HCT116 (cell line): ENCODE measurements around the gene GABBR1. TPM values are rescaled to one million over a fixed set of nuclear protein-coding genes. Genes with fewer than 3 reads are reported as not detected.

Experiments
- ATAC-seq: fragments of 200-7000 bp; cut with Tn5 transposase; 2 replicates; pipeline ENCODE4 v1.9.1; 2020; ENCODE audit warnings: mild to moderate bottlenecking, moderate library complexity
- BruUV-seq: library from RNA; stranded (reverse); fragments of 400-500 nt; replicated peaks from 2 replicates; lab custom pipeline; 2021; lab: Mats Ljungman, UMichigan
- CTCF ChIA-PET: fragments of 300-600 bp; sonication (Branson Sonifier 250); formaldehyde crosslinking; loops from one replicate; lab custom pipeline; 2021; ENCODE audit warnings: antibody characterized with exemption; lab: Charles Lee
- POLR2A ChIA-PET: fragments of 300-600, 350-600 bp; sonication (Branson Sonifier 250); formaldehyde crosslinking; loops from one replicate; lab custom pipeline; 2021; ENCODE audit warnings: antibody characterized with exemption; lab: Charles Lee
- RAD21 ChIA-PET, 2 experiments: fragments of 300-600 bp; sonication (Branson Sonifier 250); formaldehyde crosslinking; loops; one replicate each; lab custom pipeline; 2023; ENCODE audit warnings: low total read pairs in 2 of 2; ENCODE audit not compliant: uncharacterized antibody in 2 of 2, unreplicated experiment in 2 of 2, low non-redundant PET in 1 of 2; lab: Charles Lee
- DNase-seq: peaks from one replicate; pipeline ENCODE4 v3.0.0-alpha.2; 2010; ENCODE audit warnings: low read depth, low spot score
- H2AFZ ChIP-seq: fragments of 200-600 bp; shearing (Covaris generic), sonication (generic); 2 replicates; pipeline ENCODE4 v1.6.1; 2017; ENCODE audit warnings: low read depth, mixed run types, mixed read lengths, antibody characterized with exemption, low read length; ENCODE audit not compliant: poor library complexity, severe bottlenecking
- H3K27ac ChIP-seq: 2 replicates; pipeline ENCODE4 v1.5.1; 2012; ENCODE audit warnings: low read depth, low read length
- H3K27me3 ChIP-seq: fragments of 200-600 bp; sonication (generic); 2 replicates; pipeline ENCODE4 v1.6.1; 2016; ENCODE audit warnings: mixed run types, low read length, mixed read lengths; ENCODE audit not compliant: insufficient read depth
- H3K36me3 ChIP-seq, 2 experiments: fragments of 200-500 bp in 1 of 2; fragments of 200-600 bp in 1 of 2; sonication (Bioruptor generic) in 1 of 2; sonication (generic) in 1 of 2; 2 replicates each; pipeline versions ENCODE4 v1.5.1 to v1.6.1; 2014 to 2016; ENCODE audit warnings: low read length in 2 of 2, inconsistent platforms in 1 of 2, mixed read lengths in 1 of 2, mixed run types in 1 of 2; ENCODE audit not compliant: insufficient read depth in 2 of 2, control insufficient read depth in 1 of 2
- H3K4me1 ChIP-seq, 2 experiments: fragments of 200-600 bp in 1 of 2; sonication (generic) in 1 of 2; 2 replicates each; pipeline versions ENCODE4 v1.5.1 to v1.6.1; 2012 to 2017; ENCODE audit warnings: low read length in 2 of 2, inconsistent platforms in 1 of 2, mild to moderate bottlenecking in 1 of 2, mixed read lengths in 1 of 2, mixed run types in 1 of 2, moderate library complexity in 1 of 2; ENCODE audit not compliant: insufficient read depth in 2 of 2, control insufficient read depth in 1 of 2
- H3K4me2 ChIP-seq: fragments of 200-600 bp; sonication (generic); 2 replicates; pipeline ENCODE4 v1.6.1; 2017; ENCODE audit warnings: mixed run types, low read length, mixed read lengths
- H3K4me3 ChIP-seq, 2 experiments: fragments of 200-600 bp in 1 of 2; sonication (generic) in 1 of 2; replicated peaks in 1 of 2; 2 replicates each; pipeline ENCODE4 v1.5.1; 2011 to 2016; ENCODE audit warnings: low read length in 2 of 2, control low read depth in 1 of 2, low read depth in 1 of 2, mild to moderate bottlenecking in 1 of 2, mixed read lengths in 1 of 2, mixed run types in 1 of 2
- H3K79me2 ChIP-seq: fragments of 200-600 bp; sonication (generic); 2 replicates; pipeline ENCODE4 v1.6.1; 2017; ENCODE audit warnings: mild to moderate bottlenecking, mixed run types, low read length, moderate library complexity, mixed read lengths; ENCODE audit not compliant: insufficient read depth
- H3K9ac ChIP-seq: fragments of 200-600 bp; sonication (generic); 2 replicates; pipeline ENCODE4 v1.6.1; 2016; ENCODE audit warnings: low read length, mixed read lengths
- H3K9me2 ChIP-seq: fragments of 200-600 bp; sonication (generic), shearing (Covaris generic); 2 replicates; pipeline ENCODE4 v1.6.1; 2017; ENCODE audit warnings: mixed run types, mild to moderate bottlenecking, moderate library complexity; ENCODE audit not compliant: insufficient read depth
- H3K9me3 ChIP-seq, 2 experiments: fragments of 200-500 bp in 1 of 2; fragments of 200-600 bp in 1 of 2; sonication (Bioruptor generic) in 1 of 2; sonication (generic) in 1 of 2; 2 replicates each; pipeline ENCODE4 v1.6.1; 2014 to 2017; ENCODE audit warnings: low read length in 2 of 2, mixed read lengths in 2 of 2, inconsistent platforms in 1 of 2, low read depth in 1 of 2, mild to moderate bottlenecking in 1 of 2, mixed run types in 1 of 2, moderate library complexity in 1 of 2; ENCODE audit not compliant: control insufficient read depth in 1 of 2, insufficient read depth in 1 of 2
- H4K20me1 ChIP-seq: fragments of 200-600 bp; sonication (generic), shearing (Covaris generic); 2 replicates; pipeline ENCODE4 v1.6.1; 2017; ENCODE audit warnings: mixed run types, mild to moderate bottlenecking, moderate library complexity; ENCODE audit not compliant: insufficient read depth
- CBX3 ChIP-seq: IDR thresholded peaks from 2 replicates; pipeline ENCODE4 v1.6.1; 2012; ENCODE audit warnings: low read depth
- EGR1 ChIP-seq: IDR thresholded peaks from 2 replicates; pipeline ENCODE4 v1.6.1; 2012; ENCODE audit warnings: low read depth
- EZH2phosphoT487 ChIP-seq: fragments of 200-600 bp; IDR thresholded peaks from 2 replicates; pipeline ENCODE4 v1.6.1; 2018; ENCODE audit warnings: antibody characterized with exemption, borderline replicate concordance
- JUND ChIP-seq: IDR thresholded peaks from 2 replicates; pipeline ENCODE4 v1.6.1; 2012
- POLR2AphosphoS5 ChIP-seq: IDR thresholded peaks from 2 replicates; pipeline ENCODE4 v1.6.1; 2011; ENCODE audit warnings: mild to moderate bottlenecking, low read depth, low read length, moderate library complexity
- REST ChIP-seq: IDR thresholded peaks from 2 replicates; pipeline ENCODE4 v1.6.1; 2012; ENCODE audit warnings: low read depth
- SIN3A ChIP-seq: IDR thresholded peaks from 2 replicates; pipeline ENCODE4 v1.6.1; 2012; ENCODE audit warnings: low read depth
- SP1 ChIP-seq: IDR thresholded peaks from 2 replicates; pipeline ENCODE4 v1.6.1; 2012; ENCODE audit warnings: low read depth
- ZBTB33 ChIP-seq: IDR thresholded peaks from 2 replicates; pipeline ENCODE4 v1.6.1; 2011; ENCODE audit warnings: mild to moderate bottlenecking, low read length, moderate library complexity; ENCODE audit not compliant: insufficient replicate concordance; ENCODE audit errors: extremely low read depth
- ZNF274 ChIP-seq: fragments of 200-500 bp; sonication (Bioruptor generic); IDR thresholded peaks from 2 replicates; pipeline ENCODE4 v1.6.1; 2014; ENCODE audit warnings: mild to moderate bottlenecking, low read depth, low read length, inconsistent platforms
- intact Hi-C: fragments of 100-400 bp; cut with micrococcal nuclease; formaldehyde crosslinking; loops from 2 replicates; pipeline ENCODE4 v1.10.0; 2022
- total RNA-seq: library from RNA; stranded (reverse); gene quantifications from one replicate; pipeline ENCODE4 v1.2.1, GENCODE V29; 2021; ENCODE audit not compliant: unreplicated experiment

The GABBR1 gene
- total RNA-seq, 1 experiment from 2014 or later: 43.4 TPM

GRCh38 chr6:29603930-29604329, 29.1 kb downstream of the GABBR1 start:
- H3K27ac ChIP-seq: no peak overlapping the region
- ChIA-PET POLR2A (no interaction called here), CTCF (no interaction called here), RAD21 (no interaction called here)
- H3K4me3 ChIP-seq: no peak overlapping the region
- H3K9me3 ChIP-seq: no peaks in the 10 kb centered on the region
- H3K36me3 ChIP-seq: peaks cover 11 to 40% of the 10 kb centered on the region in 2 experiments; a peak in 3 of 4 replicates
- H3K79me2 ChIP-seq: no peaks in the 10 kb centered on the region
- no peak for TF ChIP-seq JUND
- no peak for TF ChIP-seq ZNF274
- TF ChIP-seq ZBTB33: no peak
- no peak for TF ChIP-seq EZH2phosphoT487
- no peak for TF ChIP-seq POLR2AphosphoS5
- TF ChIP-seq EGR1: no peak
- no peak for TF ChIP-seq SIN3A
- no peak for TF ChIP-seq CBX3
- TF ChIP-seq SP1: no peak
- TF ChIP-seq REST: no peak
- no peak overlapping the region for H2AFZ ChIP-seq
- intact Hi-C loops: no loop called here
- H3K4me2 ChIP-seq: no peak overlapping the region
- no peaks in the 10 kb centered on the region for H4K20me1 ChIP-seq
- H3K27me3 ChIP-seq: no peaks in the 10 kb centered on the region
- H3K9ac ChIP-seq: no peak overlapping the region
- H3K9me2 ChIP-seq: no peaks in the 10 kb centered on the region
- no peaks in the 10 kb centered on the region for H3K4me1 ChIP-seq
- DNase-seq: no peak
- no TSS peak for BruUV-seq
- ATAC-seq: no peak
